Heart left ventricle (tissue), 16 donors: ENCODE data around the gene NDFIP2. TPM values are rescaled to one million over a fixed set of nuclear protein-coding genes. Genes with fewer than 3 reads are reported as not detected.

ENCODE experiments used
- ATAC-seq, 4 donors: fragments of 200-7000 bp; cut with Tn5 transposase; one replicate each; pipeline ENCODE4 v1.9.1; 2020 to 2022; ENCODE audit warnings: moderate library complexity in 4 of 4, mild to moderate bottlenecking in 3 of 4, moderate number of reproducible peaks in 1 of 4
- DNase-seq, 5 donors: peaks; one replicate each; pipeline ENCODE4 v3.0.0-alpha.2; 2020
- H3K27ac ChIP-seq, 12 donors: fragments of 200-600 bp; sonication (generic) in 4 of 12; one replicate each; pipeline versions ENCODE4 v1.5.0 to v1.8.0; 2016 to 2022; ENCODE audit warnings: mild to moderate bottlenecking in 2 of 12
- H3K27me3 ChIP-seq, 9 donors: fragments of 200-600 bp; sonication (generic) in 2 of 9; one replicate each; pipeline versions ENCODE4 v1.5.1 to v1.8.0; 2016 to 2022; ENCODE audit warnings: mild to moderate bottlenecking in 3 of 9
- H3K36me3 ChIP-seq, 9 donors: fragments of 200-600 bp; sonication (generic) in 2 of 9; one replicate each; pipeline versions ENCODE4 v1.5.0 to v1.8.0; 2018 to 2022; ENCODE audit warnings: mild to moderate bottlenecking in 2 of 9
- H3K4me1 ChIP-seq, 12 donors: fragments of 200-600 bp; sonication (generic) in 4 of 12; one replicate each; pipeline versions ENCODE4 v1.5.0 to v1.8.0; 2016 to 2022; ENCODE audit warnings: mild to moderate bottlenecking in 3 of 12
- H3K4me3 ChIP-seq, 12 donors: fragments of 200-600 bp; sonication (generic) in 4 of 12; one replicate each; pipeline versions ENCODE4 v1.5.0 to v1.8.0; 2017 to 2022; ENCODE audit warnings: mild to moderate bottlenecking in 9 of 12, moderate library complexity in 4 of 12
- H3K9me3 ChIP-seq, 12 donors: fragments of 200-600 bp; sonication (generic) in 4 of 12; one replicate each; pipeline versions ENCODE4 v1.5.0 to v1.8.0; 2016 to 2022; ENCODE audit warnings: mild to moderate bottlenecking in 1 of 12
- POLR2A ChIP-seq, 2 donors: fragments of 450-650 bp; IDR thresholded peaks; one replicate each; pipeline ENCODE4 v1.6.1; 2017; ENCODE audit warnings: antibody characterized with exemption in 2 of 2, mild to moderate bottlenecking in 2 of 2, moderate library complexity in 2 of 2
- WGBS, 4 donors: extraction: QIAGEN DNeasy Blood & Tissue Kit in 2 of 4; methylation state at CpG; one replicate each; pipeline versions ENCODE4 v1.1.5 to v1.1.7; 2013 to 2018; 5-methylcytosine and 5-hydroxymethylcytosine counted together
- intact Hi-C, 10 donors: fragments of 100-400 bp; cut with DNase I; formaldehyde crosslinking; loops; one replicate each; pipeline versions ENCODE4 v1.11.1 to v1.14.2; 2022
- polyA plus RNA-seq, 2 donors: library from polyadenylated mRNA; stranded (reverse); fragments of 200-250 nt; gene quantifications; one replicate each; pipeline ENCODE4 v1.2.3, GENCODE V29; 2013
- total RNA-seq, 9 donors: library from RNA; depleted of rRNA in 2 of 9; stranded (reverse); fragments of >200 nt in 2 of 9; fragmentation: NEBNext Ultra II Directional in 3 of 9; extraction: Animal tissue kit (Norgen Biotek cat#: 25700) in 3 of 9; gene quantifications; one replicate each; pipeline versions ENCODE4 v1.1.0 to v1.2.4, GENCODE V29; 2016 to 2023
- TF ChIP-seq, protein P1 (sequence below), 12 donors: fragments of 200-600 bp; sonication (generic) in 4 of 12; IDR thresholded peaks; one replicate each; pipeline versions ENCODE4 v1.5.0 to v1.8.0; 2018 to 2022; ENCODE audit warnings: antibody characterized with exemption in 12 of 12, mild to moderate bottlenecking in 5 of 12
- donor health status: ischemic (EF 13 %, LVEDD 7.1; RV severe dilation, severe dysfunction).
- donor health status: healthy with polysubstance abuse.
- donor health status: DM: no; HTN: yes; CAD: no.
- donor health status: DM: no; HTN: no; CAD: no.
- donor health status: ischemic (EF 25% LVEDD 6.9; RV normal size, moderate dysfunction).
- donor health status: ischemic (EF 25% LVEDD 5.7; RV mildly dilated, moderate dysfunction).
- donor health status: healthy.
- donor health status: DM: yes; HTN: yes; CAD: no.
- donor health status: ischemic (EF 35%, LVEDD 5.7; RV mildly dilated, moderate dysfunction).
- donor health status: nonischemic (EF 11% LVEDD 7.7; RV severe dilation, severe dysfunction).
- donor health status: DM: yes; HTN: yes; CAD: no.
- donor health status: PGD.
- donor health status: ischemic (EF 29% LVEDD 5.4; RV normal size, mild dysfunction).
- donor health status: nonischemic (EF 23%, LVEDD 6.1; RV moderate dilation, normal function).

The NDFIP2 gene
- total and polyA plus RNA-seq, 11 donors = 14.2 to 42.6 (median 32.1) TPM

DNA sequence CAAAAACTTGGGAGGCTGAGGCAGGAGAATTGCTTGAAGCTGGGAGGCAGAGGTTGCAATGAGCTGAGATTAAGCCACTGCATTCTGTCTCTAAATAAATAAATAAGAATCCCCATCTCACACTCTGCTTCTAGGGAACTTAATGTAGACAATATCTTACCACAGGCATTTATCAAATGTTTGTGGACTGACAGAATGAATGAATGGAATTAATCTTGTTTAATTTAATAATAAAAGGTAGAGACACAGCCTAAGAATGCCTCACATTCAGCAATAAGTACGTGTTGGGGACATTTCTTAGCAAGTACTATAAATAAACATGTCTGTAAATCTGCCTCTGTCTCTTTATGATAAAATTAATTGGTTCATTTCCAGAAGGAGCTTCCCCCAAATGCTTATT, 38.7 kb upstream of the NDFIP2 start:
- TF ChIP-seq POLR2A (IDR thresholded peaks at IDR 0.05) = no peak
- TF ChIP-seq, protein P1, sequence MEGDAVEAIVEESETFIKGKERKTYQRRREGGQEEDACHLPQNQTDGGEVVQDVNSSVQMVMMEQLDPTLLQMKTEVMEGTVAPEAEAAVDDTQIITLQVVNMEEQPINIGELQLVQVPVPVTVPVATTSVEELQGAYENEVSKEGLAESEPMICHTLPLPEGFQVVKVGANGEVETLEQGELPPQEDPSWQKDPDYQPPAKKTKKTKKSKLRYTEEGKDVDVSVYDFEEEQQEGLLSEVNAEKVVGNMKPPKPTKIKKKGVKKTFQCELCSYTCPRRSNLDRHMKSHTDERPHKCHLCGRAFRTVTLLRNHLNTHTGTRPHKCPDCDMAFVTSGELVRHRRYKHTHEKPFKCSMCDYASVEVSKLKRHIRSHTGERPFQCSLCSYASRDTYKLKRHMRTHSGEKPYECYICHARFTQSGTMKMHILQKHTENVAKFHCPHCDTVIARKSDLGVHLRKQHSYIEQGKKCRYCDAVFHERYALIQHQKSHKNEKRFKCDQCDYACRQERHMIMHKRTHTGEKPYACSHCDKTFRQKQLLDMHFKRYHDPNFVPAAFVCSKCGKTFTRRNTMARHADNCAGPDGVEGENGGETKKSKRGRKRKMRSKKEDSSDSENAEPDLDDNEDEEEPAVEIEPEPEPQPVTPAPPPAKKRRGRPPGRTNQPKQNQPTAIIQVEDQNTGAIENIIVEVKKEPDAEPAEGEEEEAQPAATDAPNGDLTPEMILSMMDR (IDR thresholded peaks at IDR 0.05) = no peak
- Histone ChIP-seq H3K4me3 (no peak overlapping the region), H3K4me1 (no peaks in the 10 kb centered on the region), H3K27me3 (no peaks in the 10 kb centered on the region), H3K27ac (no peak overlapping the region), H3K9me3 (no peaks in the 10 kb centered on the region), H3K36me3 (no peaks in the 10 kb centered on the region)
- WGBS, 4 donors = 15 to 36% (median 28%) methylated on average over 1 of the region's 1 CpG
- no peak for ATAC-seq
- DNase-seq = no peak
- intact Hi-C loops = no loop called here

DNA sequence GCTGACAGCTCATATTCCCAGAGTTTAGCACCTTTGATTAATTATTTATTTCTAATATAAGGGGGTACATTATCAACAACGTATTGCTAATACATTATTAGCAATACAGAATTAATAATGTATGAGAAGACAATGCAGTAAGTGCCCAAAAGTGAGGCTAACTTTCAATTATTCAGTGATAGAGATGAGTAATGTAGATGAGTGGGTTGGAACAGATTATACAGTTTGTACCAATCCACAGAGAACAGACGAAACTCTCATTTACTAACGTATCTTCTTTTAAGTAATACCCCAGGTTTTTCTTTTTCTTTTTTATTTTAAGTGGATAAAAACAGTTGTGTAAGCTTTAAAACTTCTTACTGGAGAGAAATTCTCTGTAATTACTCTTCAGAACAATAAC, 38.2 kb upstream of the NDFIP2 start:
- no peaks in the 10 kb centered on the region for H3K4me1 ChIP-seq
- no peak overlapping the region for H3K27ac ChIP-seq
- TF ChIP-seq, protein P1 (IDR thresholded peaks at IDR 0.05) = no peak
- TF ChIP-seq POLR2A (IDR thresholded peaks at IDR 0.05) = no peak
- no peaks in the 10 kb centered on the region for H3K9me3 ChIP-seq
- ATAC-seq (no peak), DNase-seq (no peak)
- H3K36me3 ChIP-seq = no peaks in the 10 kb centered on the region
- intact Hi-C loops = no loop called here
- H3K27me3 ChIP-seq = no peaks in the 10 kb centered on the region
- H3K4me3 ChIP-seq = no peak overlapping the region
- 84 to 88% (median 86%) methylated on average over 3 of the region's 3 CpGs for WGBS, 4 donors

DNA sequence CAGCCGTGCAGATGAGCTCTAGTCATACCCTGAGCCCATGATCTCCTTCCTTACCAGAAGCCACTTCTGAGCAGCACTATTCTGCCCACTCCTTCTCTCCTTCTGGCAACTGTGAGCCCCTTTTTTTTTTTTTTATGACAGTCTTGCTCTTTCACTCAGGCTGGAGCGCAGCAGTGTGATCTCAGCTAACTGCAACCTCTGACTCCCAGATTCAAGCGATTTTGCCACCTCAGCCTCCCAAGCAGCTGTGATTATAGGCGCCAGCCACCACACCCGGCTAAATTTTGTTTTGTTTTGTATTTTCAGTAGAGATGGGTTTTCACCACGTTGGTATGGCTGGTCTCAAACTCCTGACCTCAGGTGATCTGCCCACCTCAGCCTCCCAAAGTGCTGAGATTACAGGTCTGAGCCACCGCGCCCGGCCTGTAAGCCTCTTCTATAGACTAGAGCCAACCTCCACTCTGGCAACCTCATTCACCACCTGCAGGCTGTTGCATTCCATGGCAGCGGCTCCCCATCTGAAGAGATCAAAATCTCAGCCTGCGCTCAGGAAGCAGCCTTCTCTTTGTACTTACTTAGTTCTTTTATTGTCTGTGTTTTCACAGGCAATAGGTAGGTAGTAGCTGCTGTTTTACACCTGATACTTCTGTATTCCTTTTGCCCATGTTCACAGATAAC, 34.8 kb upstream of the NDFIP2 start:
- Histone ChIP-seq H3K36me3 (no peaks in the 10 kb centered on the region), H3K27ac (no peak overlapping the region), H3K27me3 (no peaks in the 10 kb centered on the region), H3K9me3 (no peaks in the 10 kb centered on the region), H3K4me3 (no peak overlapping the region), H3K4me1 (no peaks in the 10 kb centered on the region)
- TF ChIP-seq POLR2A (IDR thresholded peaks at IDR 0.05) = no peak
- TF ChIP-seq, protein P1 (IDR thresholded peaks at IDR 0.05) = no peak
- 86 to 89% (median 87%) methylated on average over 11 of the region's 11 CpGs for whole genome bisulfite sequencing, 4 donors
- intact Hi-C loops = no loop called here
- ATAC-seq (no peak), DNase-seq (no peak)

DNA sequence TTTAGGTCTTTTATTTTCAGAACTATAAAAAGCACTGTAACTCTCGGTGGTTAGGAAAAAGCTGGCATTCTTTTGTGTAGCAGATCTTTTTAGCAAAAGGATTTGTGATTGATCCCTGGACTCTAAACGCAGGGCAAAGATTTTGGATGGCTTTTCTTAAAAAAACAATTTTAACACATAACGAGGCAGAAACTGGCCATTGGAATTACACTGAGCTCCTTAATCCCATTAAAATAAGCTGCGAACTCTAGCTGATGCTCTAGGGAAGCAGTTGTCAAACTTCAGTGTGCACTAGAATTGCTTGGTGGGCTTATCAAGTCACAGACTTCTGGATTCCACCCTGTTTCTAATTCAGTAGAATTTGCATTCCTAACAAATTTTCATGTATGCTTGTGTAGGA, 33.8 kb upstream of the NDFIP2 start:
- no peak for DNase-seq
- intact Hi-C loops = no loop called here
- no peak for ATAC-seq
- no peak overlapping the region for H3K27ac ChIP-seq
- no peak overlapping the region for H3K4me3 ChIP-seq
- no peaks in the 10 kb centered on the region for H3K27me3 ChIP-seq
- 72 to 89% (median 82%) methylated on average over 4 of the region's 4 CpGs for WGBS, 4 donors
- TF ChIP-seq, protein P1 (IDR thresholded peaks at IDR 0.05) = no peak
- TF ChIP-seq POLR2A (IDR thresholded peaks at IDR 0.05) = no peak
- no peaks in the 10 kb centered on the region for H3K4me1 ChIP-seq
- no peaks in the 10 kb centered on the region for H3K36me3 ChIP-seq
- no peaks in the 10 kb centered on the region for H3K9me3 ChIP-seq
